Transverse colon (tissue), 4 donors: ENCODE data around the gene EDARADD. TPM values are rescaled to one million over a fixed set of nuclear protein-coding genes. Genes with fewer than 3 reads are reported as not detected.

Experiments
- DNase-seq: peaks from one replicate; pipeline ENCODE4 v3.0.0-alpha.2; 2019
- H3K27ac ChIP-seq, 4 donors: fragments of 200-600 bp; sonication (generic); 2 replicates each; pipeline ENCODE4 v1.5.1; 2016 to 2018; ENCODE audit warnings: inconsistent platforms in 4 of 4
- H3K27me3 ChIP-seq: fragments of 200-600 bp; sonication (generic); 2 replicates; pipeline ENCODE4 v1.5.1; 2017; ENCODE audit warnings: inconsistent platforms
- H3K36me3 ChIP-seq, 4 donors: fragments of 200-600 bp; sonication (generic); 2 replicates each; pipeline ENCODE4 v1.5.1; 2017 to 2019; ENCODE audit warnings: inconsistent platforms in 4 of 4
- H3K4me1 ChIP-seq, 4 donors: fragments of 200-600 bp; sonication (generic); 2 replicates each; pipeline ENCODE4 v1.5.1; 2017 to 2020; ENCODE audit warnings: inconsistent platforms in 4 of 4
- H3K4me3 ChIP-seq, 4 donors: fragments of 200-600 bp; sonication (generic); 1 replicate in 1 of 4; 2 replicates in 3 of 4; pipeline versions ENCODE4 v1.5.1 to v1.6.1; 2017 to 2019; ENCODE audit warnings: inconsistent platforms in 4 of 4
- H3K9me3 ChIP-seq, 2 donors: fragments of 200-600 bp; sonication (generic); 2 replicates each; pipeline ENCODE4 v1.5.1; 2017 to 2019; ENCODE audit warnings: inconsistent platforms in 2 of 2
- EP300 ChIP-seq: sonication (generic); formaldehyde crosslinking; IDR thresholded peaks from one replicate; pipeline ENCODE4 v1.6.1; 2017; ENCODE audit warnings: antibody characterized with exemption, low read depth
- POLR2A ChIP-seq: fragments of 450-650 bp; IDR thresholded peaks from one replicate; pipeline ENCODE4 v1.6.1; 2016; ENCODE audit warnings: antibody characterized with exemption, mild to moderate bottlenecking, moderate library complexity
- POLR2AphosphoS5 ChIP-seq, 3 donors: sonication (generic); formaldehyde crosslinking; IDR thresholded peaks; one replicate each; pipeline ENCODE4 v1.6.1; 2016; ENCODE audit warnings: antibody characterized with exemption in 3 of 3
- WGBS, 2 donors: methylation state at CpG; one replicate each; pipeline ENCODE4 v1.1.5; 2018; ENCODE audit warnings: low coverage in 1 of 2; 5-methylcytosine and 5-hydroxymethylcytosine counted together
- in situ Hi-C, 4 donors: fragments of 200-750 bp; cut with MboI; loops; one replicate each; pipeline versions ENCODE4 v1.15.0 to v1.15.1; 2017; ENCODE audit warnings: low sequenced_read_pairs in 3 of 4, low pct_ligation_motif_present in 1 of 4, low pct_unique_long_range_greater_than_20kb in 1 of 4
- intact Hi-C: fragments of 100-400 bp; cut with DNase I; formaldehyde crosslinking; loops from one replicate; pipeline ENCODE4 v1.15.1; 2023; ENCODE audit warnings: low total_unique reads
- total RNA-seq, 4 donors: library from RNA; depleted of rRNA; stranded (reverse); fragments of >200 nt; gene quantifications; one replicate each; pipeline ENCODE4 v1.1.0, GENCODE V29; 2016
- TF ChIP-seq, protein P1 (sequence below), 5 experiments: fragments of 200-600 bp in 3 of 5; fragments of 450-650 bp in 2 of 5; sonication (generic) in 3 of 5; IDR thresholded peaks; 1 replicate in 2 of 5; 2 replicates in 3 of 5; pipeline ENCODE4 v1.5.1; 2016 to 2017; ENCODE audit warnings: antibody characterized with exemption in 5 of 5, inconsistent platforms in 3 of 5, mild to moderate bottlenecking in 2 of 5, moderate library complexity in 1 of 5

EDARADD gene
- total RNA-seq, 4 donors from 2014 or later: 0.27 to 0.79 TPM; not detected in 2

DNA sequence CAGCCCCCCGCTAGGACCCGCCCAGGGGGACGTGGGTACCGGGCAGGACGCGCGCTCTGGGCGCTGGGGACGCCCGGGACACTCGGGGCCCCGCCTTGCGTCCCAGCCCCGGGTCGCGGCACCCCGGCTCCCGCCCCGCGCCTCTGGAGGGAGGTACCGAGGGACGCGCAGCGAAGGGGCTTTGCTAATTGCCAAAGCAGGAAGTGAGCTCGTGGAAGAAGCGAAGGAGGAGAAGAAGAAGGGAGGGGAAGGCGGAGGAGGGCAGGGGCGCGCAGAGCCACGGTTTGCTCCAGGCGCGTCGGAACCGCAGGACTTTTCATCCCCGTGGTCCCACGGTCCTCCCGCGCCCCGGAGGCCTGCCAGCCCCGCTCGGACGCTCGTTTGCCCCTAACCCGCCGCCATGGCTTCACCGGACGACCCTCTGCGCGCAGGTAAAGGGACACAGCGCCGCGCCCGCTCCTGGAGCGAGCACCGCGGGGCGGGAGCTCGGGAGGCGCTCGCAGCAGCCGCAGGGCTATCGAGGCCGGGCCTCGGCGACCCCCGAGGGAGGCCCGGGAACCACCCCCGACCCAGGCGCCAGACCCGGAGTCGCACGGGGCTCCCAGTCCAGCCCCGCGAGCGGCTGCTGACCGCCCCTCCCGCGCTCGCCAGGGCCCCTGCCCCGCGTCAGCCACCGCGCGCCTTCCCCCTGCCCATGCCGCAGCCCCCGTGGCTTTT is 1.3 kb downstream of the EDARADD start:
- TF ChIP-seq EP300 (no peak), POLR2AphosphoS5 (IDR thresholded peaks at IDR 0.05) (no peak), POLR2A (no peak)
- TF ChIP-seq, protein P1, sequence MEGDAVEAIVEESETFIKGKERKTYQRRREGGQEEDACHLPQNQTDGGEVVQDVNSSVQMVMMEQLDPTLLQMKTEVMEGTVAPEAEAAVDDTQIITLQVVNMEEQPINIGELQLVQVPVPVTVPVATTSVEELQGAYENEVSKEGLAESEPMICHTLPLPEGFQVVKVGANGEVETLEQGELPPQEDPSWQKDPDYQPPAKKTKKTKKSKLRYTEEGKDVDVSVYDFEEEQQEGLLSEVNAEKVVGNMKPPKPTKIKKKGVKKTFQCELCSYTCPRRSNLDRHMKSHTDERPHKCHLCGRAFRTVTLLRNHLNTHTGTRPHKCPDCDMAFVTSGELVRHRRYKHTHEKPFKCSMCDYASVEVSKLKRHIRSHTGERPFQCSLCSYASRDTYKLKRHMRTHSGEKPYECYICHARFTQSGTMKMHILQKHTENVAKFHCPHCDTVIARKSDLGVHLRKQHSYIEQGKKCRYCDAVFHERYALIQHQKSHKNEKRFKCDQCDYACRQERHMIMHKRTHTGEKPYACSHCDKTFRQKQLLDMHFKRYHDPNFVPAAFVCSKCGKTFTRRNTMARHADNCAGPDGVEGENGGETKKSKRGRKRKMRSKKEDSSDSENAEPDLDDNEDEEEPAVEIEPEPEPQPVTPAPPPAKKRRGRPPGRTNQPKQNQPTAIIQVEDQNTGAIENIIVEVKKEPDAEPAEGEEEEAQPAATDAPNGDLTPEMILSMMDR (IDR thresholded peaks at IDR 0.05): no peak
- in situ Hi-C loops (no loop called here), intact Hi-C loops (no loop called here)
- Histone ChIP-seq H3K27me3 (peaks cover 48% of the 10 kb centered on the region), H3K9me3 (no peaks in the 10 kb centered on the region), H3K4me1 (peaks cover 0 to 27% (median 12%) of the 10 kb centered on the region in 4 donors), H3K36me3 (no peaks in the 10 kb centered on the region), H3K4me3 (peak overlapping the region; percentile 30 to 78 (median 40)), H3K27ac (no peak overlapping the region)
- 3% methylated on average over 86 of the region's 86 CpGs; no CpG with 5 or more reads in 1 of the 2 donors for WGBS, 2 donors
- DNase-seq: peak; percentile 8

DNA sequence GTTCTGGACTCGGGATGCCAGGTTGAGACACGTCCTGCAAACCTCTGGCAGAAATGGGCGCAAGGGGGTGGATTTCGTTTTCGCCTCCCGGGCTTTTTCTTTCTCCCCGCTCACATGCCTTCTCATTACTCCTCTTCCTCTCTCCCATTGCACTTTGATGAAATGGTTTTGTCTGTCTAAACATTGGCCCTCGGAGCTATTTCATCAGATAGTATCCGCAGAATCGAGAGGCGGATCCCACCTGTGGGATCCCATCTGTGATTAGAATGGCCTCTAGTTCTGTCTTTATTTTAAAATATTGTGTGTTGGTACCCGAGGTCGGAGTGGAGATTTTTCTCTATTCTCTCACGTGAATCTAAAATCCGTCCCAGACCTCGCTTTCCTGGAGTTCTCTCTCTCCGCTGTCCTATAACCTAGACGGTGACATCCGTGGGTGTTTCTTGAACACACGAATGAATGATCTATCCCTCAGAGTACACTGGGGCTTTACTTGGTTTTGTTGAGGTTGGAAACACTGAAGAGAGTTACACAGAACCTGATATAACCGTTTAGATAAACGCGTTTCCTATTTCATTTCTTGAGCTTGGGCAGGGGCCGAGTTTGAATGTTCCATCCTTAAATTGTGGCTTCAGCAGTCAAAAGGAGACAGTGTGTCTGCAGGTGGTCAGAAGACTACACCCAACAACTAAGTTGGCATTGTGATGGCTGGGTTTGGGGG is 2.0 kb downstream of the EDARADD start:
- Histone ChIP-seq H3K4me1 (peaks cover 0 to 27% (median 12%) of the 10 kb centered on the region in 4 donors), H3K27me3 (peaks cover 48% of the 10 kb centered on the region), H3K36me3 (no peaks in the 10 kb centered on the region), H3K9me3 (no peaks in the 10 kb centered on the region), H3K4me3 (peak overlapping the region in 3 of 4 donors; percentile 30 to 78 (median 42)), H3K27ac (no peak overlapping the region)
- TF ChIP-seq EP300 (no peak), POLR2AphosphoS5 (IDR thresholded peaks at IDR 0.05) (no peak), POLR2A (no peak)
- TF ChIP-seq, protein P1 (IDR thresholded peaks at IDR 0.05): no peak
- 18 to 29% methylated on average over 16 to 24 of the region's 24 CpGs for WGBS, 2 donors
- intact Hi-C loops: no loop called here
- no peak for DNase-seq
- in situ Hi-C loops: no loop called here

DNA sequence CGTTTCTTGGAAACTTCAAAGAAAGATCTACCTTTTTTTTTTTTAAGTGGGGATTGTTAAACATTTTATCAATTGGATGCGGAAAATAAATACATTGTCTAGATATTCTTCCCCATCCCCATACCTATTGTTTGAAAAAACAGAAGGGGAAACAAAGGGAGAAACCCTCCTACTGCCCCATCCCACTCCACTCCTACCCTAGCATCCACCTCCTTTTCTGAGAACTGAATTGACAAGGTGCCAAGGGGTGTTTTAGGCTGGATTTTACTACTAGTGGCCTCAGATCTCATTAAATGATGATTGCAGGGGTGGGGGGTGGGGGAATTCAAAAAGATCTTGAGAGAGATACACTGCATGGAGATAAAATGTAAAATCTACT is 2.6 kb downstream of the EDARADD start:
- intact Hi-C loops (no loop called here), in situ Hi-C loops (no loop called here)
- Histone ChIP-seq H3K27ac (no peak overlapping the region), H3K36me3 (no peaks in the 10 kb centered on the region), H3K4me1 (peaks cover 0 to 27% (median 12%) of the 10 kb centered on the region in 4 donors), H3K27me3 (peaks cover 48% of the 10 kb centered on the region), H3K9me3 (no peaks in the 10 kb centered on the region), H3K4me3 (no peak overlapping the region)
- DNase-seq: no peak
- 75 to 78% methylated on average over 2 of the region's 2 CpGs for WGBS, 2 donors
- TF ChIP-seq POLR2A: no peak

DNA sequence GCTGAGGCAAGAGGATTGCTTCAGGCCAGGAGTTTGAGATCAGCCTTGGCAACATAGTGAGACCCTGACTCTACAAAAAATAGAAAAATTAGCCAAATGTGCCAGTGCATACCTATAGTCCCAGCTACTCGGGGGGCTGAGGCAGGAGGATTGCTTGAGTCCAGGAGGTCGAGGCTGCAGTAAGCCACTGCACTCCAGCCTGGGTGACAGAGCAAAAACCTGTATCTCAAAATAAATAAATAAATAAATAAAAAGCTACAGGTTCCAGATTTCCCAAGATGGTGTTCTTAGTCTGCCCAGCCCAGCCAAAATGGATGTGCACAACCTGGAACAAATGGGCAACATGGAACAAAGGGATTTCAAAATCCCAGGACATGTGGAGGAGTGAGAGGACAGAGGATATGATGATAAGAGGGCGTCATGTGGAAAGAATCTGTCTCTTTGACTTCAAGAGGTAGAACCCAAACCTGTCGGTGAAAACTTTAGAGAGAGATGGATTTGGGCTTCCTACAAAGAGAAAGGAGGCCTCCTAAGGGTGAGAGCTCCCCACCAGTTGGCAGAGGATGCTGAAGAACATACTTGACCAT is 3.2 kb downstream of the EDARADD start:
- TF ChIP-seq POLR2AphosphoS5 (IDR thresholded peaks at IDR 0.05): no peak
- TF ChIP-seq EP300: no peak
- TF ChIP-seq, protein P1 (IDR thresholded peaks at IDR 0.05): no peak
- TF ChIP-seq POLR2A: no peak
- WGBS, 2 donors: 88 to 92% methylated on average over 2 to 4 of the region's 4 CpGs
- intact Hi-C loops: no loop called here
- Histone ChIP-seq H3K27ac (no peak overlapping the region), H3K27me3 (peaks cover 48% of the 10 kb centered on the region), H3K9me3 (no peaks in the 10 kb centered on the region), H3K36me3 (no peaks in the 10 kb centered on the region), H3K4me3 (no peak overlapping the region), H3K4me1 (peaks cover 0 to 27% (median 12%) of the 10 kb centered on the region in 4 donors)
- in situ Hi-C loops: no loop called here
- no peak for DNase-seq
